GM21526 (cell line): ENCODE results near the gene CDT1.
"Not testable (repeated sequence)": the region's sequence is repeated elsewhere in the genome, so short reads cannot be mapped to it uniquely, and the experiment has no call there.

Source experiments
- ATAC-seq: cut with Tn5 transposase; IDR thresholded peaks from one replicate; pipeline ENCODE4 v1.9.1; 2021; ENCODE audit warnings: moderate library complexity; ENCODE audit not compliant: unreplicated experiment, low FRiP score

The CDT1 gene

GRCh38 chr16:88815901-88816589, 12.5 kb downstream of the CDT1 start:
- no peak for ATAC-seq

- no peak for ATAC-seq
Measured at GRCh38 chr16:88816736-88817535, 13.3 kb downstream of the CDT1 start.

- ATAC-seq: no peak
Measured at GRCh38 chr16:88817785-88818574, 14.4 kb downstream of the CDT1 start.

- ATAC-seq: no peak
Measured at GRCh38 chr16:88818575-88818874, 14.9 kb downstream of the CDT1 start.

GRCh38 chr16:88819126-88819525, 15.5 kb downstream of the CDT1 start:
- no peak for ATAC-seq

- ATAC-seq: no peak
Measured at GRCh38 chr16:88820385-88821025, 16.9 kb downstream of the CDT1 start.

GRCh38 chr16:88821168-88821850, 17.7 kb downstream of the CDT1 start:
- no peak for ATAC-seq

DNA sequence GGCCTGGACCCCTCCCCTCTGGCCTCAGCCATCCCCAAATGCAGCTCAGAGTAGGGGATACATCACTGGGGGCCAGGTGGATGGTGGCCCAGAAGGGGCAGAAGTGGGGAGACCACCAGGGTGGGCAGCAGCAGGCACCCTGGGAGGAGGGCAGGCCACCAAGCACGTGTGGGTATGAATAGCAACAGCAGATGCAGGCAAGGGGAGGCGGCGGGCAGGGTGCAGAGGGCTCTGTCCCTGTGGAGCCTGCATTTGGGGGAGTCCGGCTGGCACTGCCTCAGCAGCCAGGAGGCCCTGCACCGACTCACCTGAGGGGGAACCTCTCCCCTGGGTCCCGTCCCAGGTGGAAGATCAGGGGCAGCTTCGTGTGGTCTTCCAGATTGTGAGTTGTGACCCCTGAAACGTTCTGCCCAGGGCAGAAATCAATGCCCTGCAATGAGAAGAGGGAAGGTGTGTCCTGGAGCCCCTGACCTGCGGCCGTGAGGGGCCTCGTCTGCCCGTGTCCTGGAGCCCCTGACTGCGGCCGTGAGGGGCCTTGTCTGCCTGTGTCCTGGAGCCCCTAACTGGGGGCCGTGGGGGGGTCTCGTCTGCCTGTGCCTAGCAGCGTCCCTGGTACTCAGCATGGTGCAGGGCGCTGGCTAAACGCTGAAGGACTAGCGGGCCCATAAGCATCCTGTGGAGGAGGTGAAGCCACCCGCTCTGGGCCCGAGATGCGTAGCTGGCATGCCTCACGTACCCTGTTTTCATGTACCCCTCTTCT, 18.9 kb downstream of the CDT1 start:
- no peak for ATAC-seq

- not testable (repeated sequence) for ATAC-seq
Measured at GRCh38 chr16:88823646-88824045, 20.1 kb downstream of the CDT1 start.

DNA sequence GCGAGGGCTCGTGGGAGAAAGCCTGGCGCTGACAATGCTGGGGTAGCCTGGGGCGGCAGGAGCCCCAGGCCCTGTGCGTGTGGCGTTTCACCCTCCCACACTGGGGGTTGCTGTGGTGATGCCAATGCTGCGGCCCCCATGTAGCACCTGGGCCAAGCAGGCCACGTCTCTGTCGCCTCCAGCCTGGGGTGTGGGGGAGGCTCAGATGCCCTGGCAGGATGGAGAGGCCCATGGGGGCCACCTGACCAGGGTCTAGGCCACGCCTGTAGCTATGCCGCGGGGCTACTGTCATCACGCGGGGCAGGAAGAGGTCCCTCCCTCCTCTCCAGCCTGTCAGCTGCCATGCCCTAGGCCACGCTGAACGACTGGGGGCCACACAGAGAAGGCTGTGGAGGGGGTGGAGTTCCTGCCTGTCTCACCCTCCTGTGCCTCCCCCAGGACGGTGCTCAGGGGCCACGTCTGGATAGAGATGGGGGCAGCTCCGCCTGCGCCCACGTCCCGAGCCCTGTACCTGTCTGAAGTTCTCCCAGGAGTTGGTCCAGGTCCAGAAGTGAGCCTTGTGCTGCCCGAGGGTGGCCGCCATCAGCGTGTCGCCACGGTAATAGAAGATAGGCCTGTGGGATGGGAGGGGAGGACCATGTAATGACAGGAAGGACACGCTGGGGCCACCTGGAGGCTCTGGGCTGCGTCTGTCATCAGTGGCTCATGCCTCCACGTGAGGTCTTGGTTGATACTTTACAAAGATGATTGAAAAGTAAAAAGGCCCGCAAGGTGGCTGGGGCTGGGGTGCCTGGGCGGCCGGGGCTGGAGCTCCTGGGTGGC, 20.9 kb downstream of the CDT1 start:
- ATAC-seq: no peak

DNA sequence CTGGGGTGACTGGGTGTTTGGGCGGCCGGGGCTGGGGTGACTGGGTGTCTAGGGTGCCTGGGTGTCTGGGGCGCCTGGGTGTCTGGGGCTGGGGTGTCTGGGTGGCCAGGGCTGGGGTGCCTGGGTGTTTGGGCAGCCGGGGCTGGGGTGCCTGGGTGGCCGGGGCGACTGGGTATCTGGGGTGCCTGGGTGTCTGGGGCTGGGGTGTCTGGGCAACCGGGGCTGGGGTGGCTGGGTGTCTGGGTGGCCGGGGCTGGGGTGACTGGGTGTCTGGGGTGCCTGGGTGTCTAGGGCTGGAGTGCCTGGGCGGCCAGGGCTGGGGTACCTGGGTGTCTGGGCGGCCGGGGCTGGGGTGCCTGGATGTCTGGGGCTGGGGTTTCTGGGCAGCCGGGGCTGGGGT, 21.6 kb downstream of the CDT1 start:
- no peak for ATAC-seq

GRCh38 chr16:88826070-88826840, 22.7 kb downstream of the CDT1 start:
- ATAC-seq: no peak

- no peak for ATAC-seq
Measured at GRCh38 chr16:88827727-88828126, 24.1 kb downstream of the CDT1 start.

DNA sequence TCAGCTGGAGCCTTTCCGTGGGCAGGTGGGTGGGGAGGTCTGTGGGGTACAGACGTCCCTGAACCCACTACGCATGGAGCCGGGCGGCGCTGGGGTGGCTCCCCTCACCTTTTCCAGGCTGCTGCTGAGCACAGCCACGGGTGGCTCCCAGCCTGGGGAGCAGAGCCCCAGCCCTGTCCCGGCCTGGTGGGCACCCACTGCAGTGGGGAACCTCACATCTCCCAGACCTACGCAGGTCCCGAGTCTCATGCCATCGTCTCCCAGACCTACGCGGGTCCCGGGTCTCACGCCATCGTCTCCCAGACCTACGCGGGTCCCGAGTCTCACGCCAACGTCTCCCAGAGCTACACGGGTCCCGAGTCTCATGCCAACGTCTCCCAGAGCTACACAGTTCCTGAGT, 25.1 kb downstream of the CDT1 start:
- ATAC-seq: no peak

DNA sequence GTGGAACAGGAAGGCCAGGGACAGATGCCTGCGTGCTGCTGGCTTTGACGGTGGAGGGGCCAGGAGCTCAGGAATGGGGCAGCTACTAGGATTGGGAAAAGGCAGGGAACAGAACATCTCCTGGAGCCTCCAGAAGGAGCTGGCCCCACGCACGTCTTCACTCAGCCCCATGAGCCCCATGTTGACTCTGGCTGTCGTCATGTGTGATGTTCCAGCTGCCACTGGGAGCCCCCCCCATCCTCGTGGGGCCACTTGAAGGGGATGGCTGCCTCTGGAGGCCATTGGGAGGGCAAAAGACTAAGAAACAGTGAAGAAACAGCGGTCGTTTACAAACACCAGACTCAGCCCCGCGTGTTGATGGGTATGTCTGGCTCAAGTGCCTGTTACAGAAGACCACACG, 26.7 kb downstream of the CDT1 start:
- no peak for ATAC-seq

DNA sequence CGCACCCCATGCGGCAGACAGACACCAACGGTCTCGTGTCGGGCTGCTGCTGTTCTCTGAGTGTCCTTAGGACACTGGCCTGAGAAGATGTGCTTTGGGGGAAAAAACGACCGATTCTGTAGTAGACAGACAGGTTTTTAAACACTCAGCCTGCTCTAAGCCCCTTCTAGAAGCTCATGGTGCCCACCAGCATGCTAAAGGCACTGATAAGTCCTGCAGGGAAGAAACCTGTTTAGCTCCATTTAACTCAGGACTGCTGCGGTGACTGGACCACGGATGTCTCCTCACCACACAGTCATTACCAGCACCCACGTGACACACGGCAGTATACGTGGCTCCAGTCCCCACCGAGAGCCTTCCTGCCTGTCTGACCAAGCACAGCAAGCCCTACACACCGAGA, 27.2 kb downstream of the CDT1 start:
- no peak for ATAC-seq

DNA sequence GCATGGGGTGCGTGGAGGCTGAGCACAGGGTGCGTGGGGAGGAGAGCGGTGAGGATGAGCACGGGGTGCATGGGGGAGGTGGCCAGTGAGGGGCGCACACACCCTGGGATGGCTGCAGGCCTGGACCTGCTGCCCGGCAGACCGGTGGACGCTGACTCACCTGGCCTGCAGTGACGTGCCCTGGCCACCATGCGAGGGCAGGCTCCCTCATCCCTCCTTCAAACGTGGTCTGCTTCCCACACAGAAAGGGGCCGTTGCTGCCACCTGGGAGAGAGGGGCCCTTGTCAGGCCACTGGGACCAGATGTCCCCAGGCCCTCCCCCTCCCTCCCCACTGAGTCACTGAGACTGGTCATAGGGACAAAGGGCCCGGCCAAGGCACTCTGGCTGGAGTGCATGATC, 28.2 kb downstream of the CDT1 start:
- ATAC-seq: no peak

GRCh38 chr16:88833086-88833485, 29.5 kb downstream of the CDT1 start:
- ATAC-seq: no peak
